ENCODE results near the gene FAM89B. TPM values are rescaled to one million over a fixed set of nuclear protein-coding genes. Genes with fewer than 3 reads are reported as not detected.

FAM89B gene
- polyA plus RNA-seq, 3 donors: 51.3 to 139 (median 70.8) TPM

GRCh38 chr11:65571420-65571819 lies 918 bp upstream of the FAM89B start:
- Histone ChIP-seq H3K4me1 (ENCODE audit: control insufficient read depth in 1 of 2, insufficient read depth in 2 of 2, low read length in 2 of 2) (peaks cover 53 to 63% of the 10 kb centered on the region in 2 donors), H3K9ac (ENCODE audit: insufficient read depth, low read length, poor library complexity, severe bottlenecking) (no peak overlapping the region), H3K9me3 (replicated peaks in 1 of 2; ENCODE audit: control insufficient read depth in 1 of 2, insufficient read depth in 1 of 2, low read length in 2 of 2) (no peaks in the 10 kb centered on the region), H2AFZ (ENCODE audit: insufficient read depth, low read depth, low read length, poor library complexity, severe bottlenecking) (no peak overlapping the region), H3K27ac (ENCODE audit: low read depth in 1 of 2, low read length in 2 of 2) (peak overlapping the region; percentile 95 to 96), H3K79me2 (ENCODE audit: insufficient read depth, low read length) (peaks cover 72% of the 10 kb centered on the region), H3K27me3 (ENCODE audit: control insufficient read depth in 2 of 2, insufficient read depth in 2 of 2, low read length in 2 of 2) (no peaks in the 10 kb centered on the region), H3K4me2 (replicated peaks; ENCODE audit: extremely low read depth, low read length, poor library complexity, severe bottlenecking) (peak overlapping the region; percentile 97), H3K4me3 (replicated peaks in 1 of 3; ENCODE audit: low read depth in 2 of 3, low read length in 3 of 3) (peak overlapping the region in 2 of 3 experiments; percentile 96 to 100), H3K36me3 (replicated peaks in 1 of 2; ENCODE audit: control insufficient read depth in 1 of 2, insufficient read depth in 2 of 2, low read length in 2 of 2) (peaks cover 0 to 3% of the 10 kb centered on the region in 2 donors), H4K20me1 (ENCODE audit: insufficient read depth, low read length) (peaks cover 49% of the 10 kb centered on the region)
- Mint-ChIP-seq H3K9me3 (peaks cover 0 to 2% (median 0%) of the 10 kb centered on the region in 7 donors), H3K27me3 (ENCODE audit: low read depth in 3 of 3) (peaks cover 0 to under 1% (median 0%) of the 10 kb centered on the region in 3 donors), H3K4me1 (peaks cover 60% of the 10 kb centered on the region), H3K36me3 (peaks cover 10 to 23% of the 10 kb centered on the region in 2 donors), H3K4me3 (peak overlapping the region; percentile 74 to 88), H3K27ac (peak overlapping the region; percentile 90 to 98 (median 95))
- intact Hi-C loops (cut with micrococcal nuclease): loop anchor here in 1 of 2 donors (2.0 to 10.0 kb wide), 2 partner anchors 43 to 547 kb away; partner anchors contain the start of genes MAP3K11, PCNX3 and SNX15
- no peak for TF ChIP-seq CTCF (IDR thresholded peaks at IDR 0.05)
- no peak for DNase-seq
- WGBS (ENCODE audit: insufficient coverage): 89% methylated on average over 6 of the region's 9 CpGs

GRCh38 chr11:65571940-65572339 lies 398 bp upstream of the FAM89B start:
- H3K9me3 Mint-ChIP-seq: peaks cover 0 to 2% (median 0%) of the 10 kb centered on the region in 7 donors
- H3K36me3 Mint-ChIP-seq: peaks cover 7 to 21% of the 10 kb centered on the region in 2 donors
- Histone ChIP-seq H3K4me1 (ENCODE audit: control insufficient read depth in 1 of 2, insufficient read depth in 2 of 2, low read length in 2 of 2) (peaks cover 55 to 64% of the 10 kb centered on the region in 2 donors), H3K4me2 (replicated peaks; ENCODE audit: extremely low read depth, low read length, poor library complexity, severe bottlenecking) (peak overlapping the region; percentile 97), H2AFZ (ENCODE audit: insufficient read depth, low read depth, low read length, poor library complexity, severe bottlenecking) (peak overlapping the region; percentile 4), H3K4me3 (replicated peaks in 1 of 3; ENCODE audit: low read depth in 2 of 3, low read length in 3 of 3) (peak overlapping the region; percentile 31 to 100 (median 63)), H3K36me3 (replicated peaks in 1 of 2; ENCODE audit: control insufficient read depth in 1 of 2, insufficient read depth in 2 of 2, low read length in 2 of 2) (no peaks in the 10 kb centered on the region), H3K9ac (ENCODE audit: insufficient read depth, low read length, poor library complexity, severe bottlenecking) (peak overlapping the region; percentile 58), H4K20me1 (ENCODE audit: insufficient read depth, low read length) (peaks cover 54% of the 10 kb centered on the region), H3K27me3 (ENCODE audit: control insufficient read depth in 2 of 2, insufficient read depth in 2 of 2, low read length in 2 of 2) (no peaks in the 10 kb centered on the region), H3K27ac (ENCODE audit: low read depth in 1 of 2, low read length in 2 of 2) (peak overlapping the region; percentile 20 to 95), H3K9me3 (replicated peaks in 1 of 2; ENCODE audit: control insufficient read depth in 1 of 2, insufficient read depth in 1 of 2, low read length in 2 of 2) (no peaks in the 10 kb centered on the region), H3K79me2 (ENCODE audit: insufficient read depth, low read length) (peaks cover 76% of the 10 kb centered on the region)
- H3K27ac Mint-ChIP-seq: peak overlapping the region; percentile 90 to 98 (median 95)
- intact Hi-C loops (cut with micrococcal nuclease): loop anchor here in 1 of 2 donors (1.0 to 10.0 kb wide), 3 partner anchors 16 to 547 kb away; partner anchors contain the start of genes MAP3K11, PCNX3 and SNX15
- TF ChIP-seq CTCF (IDR thresholded peaks at IDR 0.05): peak; percentile 12
- 8% methylated on average over 4 of the region's 11 CpGs for WGBS (ENCODE audit: insufficient coverage)
- peaks cover 55% of the 10 kb centered on the region for H3K4me1 Mint-ChIP-seq
- DNase-seq: no peak
- no peaks in the 10 kb centered on the region for H3K27me3 Mint-ChIP-seq (ENCODE audit: low read depth in 3 of 3)
- H3K4me3 Mint-ChIP-seq: peak overlapping the region; percentile 74 to 88
